HCEC 1CT (cell line): Measurements from ENCODE around the gene UBASH3B.
A peak's percentile ranks its signal among the peaks of the same experiment; 100 is the strongest.
"Not testable (repeated sequence)": the region's sequence is repeated elsewhere in the genome, so short reads cannot be mapped to it uniquely, and the experiment has no call there.

ENCODE experiments used
- DNase-seq: peaks from one replicate; pipeline ENCODE4 v3.0.0-alpha.2; 2017

The UBASH3B gene

GRCh38 chr11:122863154-122863553 is 207.6 kb downstream of the UBASH3B start:
- DNase-seq: not testable (repeated sequence)

- DNase-seq: peak; percentile 30
These were observed 208.3 kb downstream of the UBASH3B start for GRCh38 chr11:122863704-122864326.
